NCI-H2107 treated with DMSO at 0.1 percent for 48 hours (cell line): ENCODE data around the gene FXYD7.
A peak's percentile ranks its signal among the peaks of the same experiment; 100 is the strongest.

Experiments
- DNase-seq: peaks from one replicate; lab custom pipeline; 2025; ENCODE audit not compliant: unreplicated experiment; lab: John Stamatoyannopoulos, UW

The FXYD7 gene

DNA sequence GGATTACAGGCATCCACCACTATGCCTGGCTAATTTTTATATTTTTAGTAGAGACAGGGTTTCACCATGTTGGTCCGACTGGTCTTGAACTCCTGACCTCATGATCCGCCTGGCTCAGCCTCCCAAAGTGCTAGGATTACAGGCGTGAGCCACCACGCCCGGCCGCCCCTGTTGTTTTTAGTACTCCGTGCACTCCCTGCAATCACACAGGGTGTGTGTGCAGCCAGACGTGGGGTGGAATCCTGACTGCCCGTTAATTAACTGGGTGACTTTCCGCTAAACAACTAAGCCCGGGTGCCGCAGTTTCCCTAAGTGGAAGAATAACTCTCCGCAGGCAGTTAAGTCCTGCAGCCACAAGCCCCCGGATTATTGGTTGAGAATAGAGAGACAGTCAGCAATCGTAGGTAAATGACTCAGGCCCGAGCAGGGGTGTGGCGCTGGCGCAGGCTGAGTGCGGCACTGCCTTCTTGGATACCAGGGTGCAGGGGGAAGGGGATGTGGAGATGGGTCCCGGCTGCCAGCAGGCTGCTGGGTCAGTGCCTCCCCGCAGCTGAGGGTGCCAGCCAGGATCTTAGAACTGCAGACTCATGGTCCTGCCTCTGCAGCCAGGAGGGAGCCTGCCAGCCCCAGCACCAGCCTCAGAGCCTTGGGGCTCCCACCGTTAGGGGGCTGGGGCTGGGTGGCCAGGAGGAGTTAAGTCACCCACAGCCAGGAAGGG is 33.5 kb upstream of the FXYD7 start:
- no peak for DNase-seq

DNA sequence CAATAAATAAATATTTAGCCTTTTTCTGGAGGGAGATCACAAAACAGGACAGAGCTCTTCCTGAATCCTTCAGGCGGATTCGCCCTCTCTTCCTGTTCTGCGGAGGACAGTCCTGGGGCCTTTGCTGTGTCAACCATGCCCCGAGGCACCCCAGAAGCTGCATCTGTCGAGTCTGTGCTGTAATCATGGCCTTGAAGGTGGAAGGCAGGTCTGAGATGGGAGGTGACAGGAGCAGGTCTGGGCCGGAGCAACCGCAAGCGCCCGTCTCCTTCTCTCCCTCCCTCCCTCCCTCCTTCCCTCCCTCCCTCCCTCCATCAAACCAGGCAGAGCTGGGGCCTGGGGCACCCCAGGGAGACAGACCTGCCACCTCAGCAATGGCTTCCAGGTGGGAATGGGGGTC is 32.1 kb upstream of the FXYD7 start:
- no peak for DNase-seq

DNA sequence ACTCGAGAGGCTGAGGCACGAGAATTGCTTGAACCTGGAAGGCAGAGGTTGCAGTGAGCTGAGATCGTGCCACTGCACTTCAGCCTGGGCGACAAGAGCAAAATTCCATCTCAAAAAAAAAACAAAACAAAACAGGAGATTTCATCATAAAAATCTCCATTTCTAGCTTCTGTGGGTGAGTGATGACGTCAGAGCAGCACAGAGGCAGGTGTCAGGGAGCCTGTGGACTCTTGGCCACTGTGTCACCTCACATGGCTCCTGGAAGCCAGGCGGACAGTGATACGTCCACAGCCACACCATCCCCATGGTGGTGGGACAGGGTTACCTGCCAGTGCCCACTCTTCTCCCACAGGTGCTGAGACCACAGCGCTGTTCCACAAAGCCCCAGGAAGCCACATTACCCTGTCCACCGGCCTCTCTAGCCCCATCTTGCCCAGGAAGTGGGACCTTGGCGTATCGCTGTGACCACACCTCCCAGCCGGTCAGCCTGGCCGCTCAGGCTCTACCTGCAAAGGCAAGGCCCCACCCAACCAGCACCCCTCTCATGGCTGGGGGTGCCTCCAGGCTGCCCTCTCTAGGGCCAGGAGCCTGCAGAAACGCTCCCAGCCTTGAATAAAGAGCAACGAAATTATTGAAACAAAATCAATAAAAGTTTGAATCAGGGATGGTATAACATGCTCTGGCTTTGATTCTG is 29.9 kb upstream of the FXYD7 start:
- no peak for DNase-seq

DNA sequence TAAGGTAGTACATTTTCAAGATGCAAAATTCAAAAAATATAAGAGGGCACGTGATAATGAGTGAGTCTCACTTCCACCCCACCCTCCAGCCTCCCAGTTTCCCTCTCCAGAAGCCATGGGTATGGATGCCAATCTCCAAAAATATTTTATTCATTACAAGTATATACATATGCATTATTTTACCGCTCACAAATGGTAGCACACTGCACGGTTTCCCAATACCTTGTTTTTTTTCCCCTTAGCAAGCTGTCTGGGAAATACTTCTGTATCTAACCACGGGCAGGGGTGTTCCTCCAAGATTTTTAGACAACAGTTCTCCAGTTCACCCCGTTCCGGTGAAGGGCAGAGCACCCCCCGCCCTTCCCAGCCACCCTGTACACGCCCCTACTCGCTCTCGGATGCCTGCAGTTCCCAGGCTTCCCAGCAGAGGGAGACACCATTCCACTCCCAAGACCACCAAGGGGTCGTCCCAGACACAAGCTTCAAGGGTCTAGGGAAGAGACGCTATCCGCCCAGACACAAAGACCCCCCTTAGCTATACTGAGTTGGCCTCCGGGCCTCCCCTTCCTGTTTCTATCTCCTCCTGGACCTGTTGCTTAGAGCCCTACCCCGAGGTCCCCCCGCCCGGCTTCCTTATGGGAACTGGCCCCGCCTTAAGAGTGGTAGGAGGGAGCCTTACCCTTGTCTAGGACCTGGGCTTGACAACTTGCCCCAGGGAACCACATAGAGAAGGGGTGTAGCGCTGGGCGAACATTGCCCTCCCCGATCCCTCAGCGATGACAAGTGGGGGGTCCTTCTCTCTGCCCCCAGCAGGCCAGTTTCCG is 28.5 kb upstream of the FXYD7 start:
- no peak for DNase-seq

GRCh38 chr19:35115177-35115951 is 27.7 kb upstream of the FXYD7 start, which contains the start of gene FXYD3:
Gene FXYD3 (plus strand): TSS chr19:35115823. CDS start chr19:35119377, 3,554 bp downstream.
- DNase-seq = no peak

GRCh38 chr19:35116072-35116801 is 26.8 kb upstream of the FXYD7 start:
- no peak for DNase-seq

GRCh38 chr19:35117116-35117515 is 25.9 kb upstream of the FXYD7 start:
- no peak for DNase-seq

DNA sequence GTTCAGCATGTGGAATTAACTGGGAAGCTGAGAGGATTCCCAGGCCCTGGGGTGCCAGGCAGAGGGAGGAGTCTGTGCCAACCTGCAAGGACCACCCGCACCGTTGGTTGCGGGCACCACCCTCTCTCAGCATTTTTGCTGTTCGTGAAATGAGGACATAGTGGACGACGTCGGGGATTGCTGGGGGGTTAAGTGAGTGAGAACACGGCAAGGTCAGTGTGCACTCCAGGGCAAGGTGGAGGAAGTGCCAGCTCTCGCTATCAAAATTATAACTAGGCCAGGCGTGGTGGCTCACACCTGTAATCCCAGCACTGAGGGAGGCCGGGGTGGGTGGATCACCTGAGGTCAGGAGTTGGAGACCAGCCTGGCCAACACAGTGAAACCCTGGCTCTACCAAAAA is 25.3 kb upstream of the FXYD7 start:
- no peak for DNase-seq

DNA sequence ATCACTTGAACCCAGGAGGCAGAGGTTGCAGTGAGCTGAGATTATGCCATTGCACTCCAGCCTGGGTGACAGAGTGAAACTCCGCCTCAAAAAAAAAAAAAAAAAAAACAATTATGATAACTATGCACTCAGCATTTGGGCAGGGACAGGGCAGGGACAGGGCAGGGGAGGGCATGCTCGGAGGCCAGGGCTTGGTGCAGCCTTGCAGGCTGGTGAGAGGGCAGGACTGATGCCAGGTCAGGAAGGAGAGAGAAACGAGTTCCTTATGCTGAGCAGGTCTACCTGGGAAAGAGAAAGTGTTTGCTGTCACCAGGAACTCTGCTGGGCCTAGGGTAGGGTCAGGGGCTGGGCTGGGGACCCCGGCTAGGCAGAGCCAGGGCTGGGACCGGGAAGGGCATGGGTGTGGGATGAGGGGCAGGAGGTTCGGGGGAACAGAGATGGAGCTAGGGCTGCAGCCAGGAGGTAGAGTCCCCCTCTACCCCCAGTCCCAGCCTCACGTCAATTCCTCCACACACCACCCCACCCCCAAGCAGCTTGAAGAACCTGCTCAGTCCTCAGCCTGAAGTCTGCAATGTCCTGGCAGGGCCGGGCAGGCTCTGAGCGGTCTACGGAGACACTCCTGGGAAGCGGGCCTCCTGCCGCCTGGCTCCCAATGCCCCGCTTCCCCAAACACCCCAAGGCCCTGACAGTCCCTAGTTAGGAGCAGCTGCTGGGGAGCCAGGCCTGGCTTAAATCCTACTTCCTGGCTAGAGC is 24.6 kb upstream of the FXYD7 start:
- no peak for DNase-seq

- no peak for DNase-seq
Observed at GRCh38 chr19:35119091-35119490, 24.0 kb upstream of the FXYD7 start.

GRCh38 chr19:35119578-35120155 is 23.4 kb upstream of the FXYD7 start:
- no peak for DNase-seq

GRCh38 chr19:35120492-35120891 is 22.6 kb upstream of the FXYD7 start:
- DNase-seq = peak; percentile 8

GRCh38 chr19:35120898-35121297 is 22.2 kb upstream of the FXYD7 start:
- DNase-seq = no peak

DNA sequence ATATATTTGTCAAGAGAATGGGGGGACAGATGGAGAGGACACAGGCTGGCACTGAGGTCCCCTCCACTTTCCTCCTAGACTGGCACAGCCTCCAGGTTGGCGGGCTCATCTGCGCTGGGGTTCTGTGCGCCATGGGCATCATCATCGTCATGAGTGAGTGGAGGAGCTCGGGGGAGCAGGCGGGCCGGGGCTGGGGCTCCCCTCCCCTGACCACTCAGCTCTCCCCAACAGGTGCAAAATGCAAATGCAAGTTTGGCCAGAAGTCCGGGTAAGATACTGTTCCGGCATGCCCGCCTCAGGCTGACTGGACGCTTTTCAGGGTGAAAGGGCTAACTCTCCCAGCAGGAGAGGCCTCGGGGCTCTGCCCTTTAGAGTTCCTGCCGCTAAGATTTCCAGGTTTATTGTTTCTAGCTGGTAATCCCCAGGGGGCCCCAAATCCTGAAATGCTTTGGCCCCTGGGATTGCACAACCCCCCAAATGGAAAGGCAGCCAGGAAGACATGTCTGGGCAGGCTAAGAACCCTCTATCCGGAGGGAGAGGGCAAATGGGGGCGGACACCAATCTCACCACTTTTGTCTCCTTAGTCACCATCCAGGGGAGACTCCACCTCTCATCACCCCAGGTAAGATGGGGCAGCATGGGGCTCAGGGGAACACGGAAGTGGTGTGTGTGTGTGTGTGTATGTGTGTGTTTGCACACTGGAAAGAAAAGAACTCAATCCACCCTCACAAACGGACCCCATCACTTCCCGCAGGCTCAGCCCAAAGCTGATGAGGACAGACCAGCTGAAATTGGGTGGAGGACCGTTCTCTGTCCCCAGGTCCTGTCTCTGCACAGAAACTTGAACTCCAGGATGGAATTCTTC is 20.1 kb upstream of the FXYD7 start:
- DNase-seq = no peak

GRCh38 chr19:35123573-35123972 is 19.5 kb upstream of the FXYD7 start:
- no peak for DNase-seq

- DNase-seq = no peak
Observed at GRCh38 chr19:35124098-35125060, 18.7 kb upstream of the FXYD7 start.

DNA sequence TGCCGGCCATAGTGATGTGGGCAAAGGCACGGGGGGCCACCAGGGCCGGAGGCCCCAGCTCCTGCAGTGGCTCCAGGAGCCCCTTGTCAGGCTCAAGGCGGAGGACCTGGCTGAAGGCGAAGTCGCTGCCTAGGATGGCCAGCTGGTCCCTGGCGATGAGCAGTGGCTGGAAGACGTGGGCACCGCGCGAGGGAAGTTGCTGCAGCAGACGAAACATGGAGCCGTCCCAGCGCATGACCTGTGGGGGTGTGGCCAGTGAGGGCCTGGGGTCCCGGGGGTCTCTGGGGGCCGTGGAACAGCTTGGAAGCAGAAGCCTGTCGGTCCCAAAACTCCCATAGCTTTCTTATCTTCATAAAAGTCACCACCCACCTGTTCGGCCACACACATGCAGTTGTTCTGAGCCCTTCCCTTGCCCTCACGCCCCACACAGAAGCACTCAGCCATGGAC is 17.8 kb upstream of the FXYD7 start:
- no peak for DNase-seq
